Chondrocyte (in vitro differentiated cells): Measurements from ENCODE around the gene PCED1B. TPM values are rescaled to one million over a fixed set of nuclear protein-coding genes. Genes with fewer than 3 reads are reported as not detected.
"Not testable (repeated sequence)": the region's sequence is repeated elsewhere in the genome, so short reads cannot be mapped to it uniquely, and the experiment has no call there.

Experiments used
- DNase-seq: peaks from one replicate; pipeline ENCODE4 v3.0.0; 2021; ENCODE audit warnings: mixed read lengths, low spot score
- H3K27ac Mint-ChIP-seq: one replicate; pipeline ENCODE4 v1.8.0; 2021; ENCODE audit warnings: mild to moderate bottlenecking, moderate library complexity, mixed read lengths; ENCODE audit not compliant: unreplicated experiment
- H3K27me3 Mint-ChIP-seq: 2 replicates; pipeline ENCODE4 v1.8.0; 2021; ENCODE audit warnings: low read depth, mixed read lengths
- H3K36me3 Mint-ChIP-seq: 2 replicates; pipeline ENCODE4 v1.8.0; 2021; ENCODE audit warnings: low read depth, mixed read lengths
- H3K4me1 Mint-ChIP-seq: 2 replicates; pipeline ENCODE4 v1.8.0; 2021; ENCODE audit warnings: low read depth, mild to moderate bottlenecking, mixed read lengths
- H3K4me3 Mint-ChIP-seq: one replicate; pipeline ENCODE4 v1.8.0; 2021; ENCODE audit warnings: mild to moderate bottlenecking, moderate library complexity, mixed read lengths; ENCODE audit not compliant: unreplicated experiment
- H3K9me3 Mint-ChIP-seq: 2 replicates; pipeline ENCODE4 v1.8.0; 2021; ENCODE audit warnings: low read depth, mixed read lengths
- CTCF ChIP-seq: fragments of 200-600 bp; sonication (generic); IDR thresholded peaks from 2 replicates; pipeline ENCODE4 v1.5.0; 2021; ENCODE audit warnings: antibody characterized with exemption, mild to moderate bottlenecking, moderate library complexity
- total RNA-seq: library from RNA; stranded (reverse); gene quantifications from 3 replicates; pipeline ENCODE4 v1.2.1, GENCODE V29; 2021

Gene PCED1B
- total RNA-seq, 1 donor from 2014 or later = 2.3 TPM

- Mint-ChIP-seq H3K4me1 (no peaks in the 10 kb centered on the region), H3K36me3 (peaks cover 19% of the 10 kb centered on the region), H3K4me3 (no peak overlapping the region), H3K27ac (no peak overlapping the region), H3K27me3 (no peaks in the 10 kb centered on the region), H3K9me3 (peaks cover 34% of the 10 kb centered on the region)
- TF ChIP-seq CTCF = no peak
- no peak for DNase-seq
Measured at GRCh38 chr12:47054659-47055058, 24.8 kb upstream of the PCED1B start.

- not testable (repeated sequence) for H3K4me3 Mint-ChIP-seq, H3K4me1 Mint-ChIP-seq, H3K27me3 Mint-ChIP-seq, DNase-seq, H3K27ac Mint-ChIP-seq
- peaks cover 20% of the 10 kb centered on the region for H3K36me3 Mint-ChIP-seq
- H3K9me3 Mint-ChIP-seq = peaks cover 32% of the 10 kb centered on the region
Measured at GRCh38 chr12:47055856-47056255, 23.6 kb upstream of the PCED1B start.

GRCh38 chr12:47056944-47057343 lies 22.5 kb upstream of the PCED1B start:
- not testable (repeated sequence) for H3K27me3 Mint-ChIP-seq, H3K27ac Mint-ChIP-seq, H3K4me1 Mint-ChIP-seq, DNase-seq, H3K4me3 Mint-ChIP-seq
- peaks cover 26% of the 10 kb centered on the region for H3K9me3 Mint-ChIP-seq
- H3K36me3 Mint-ChIP-seq = peaks cover 14% of the 10 kb centered on the region

DNA sequence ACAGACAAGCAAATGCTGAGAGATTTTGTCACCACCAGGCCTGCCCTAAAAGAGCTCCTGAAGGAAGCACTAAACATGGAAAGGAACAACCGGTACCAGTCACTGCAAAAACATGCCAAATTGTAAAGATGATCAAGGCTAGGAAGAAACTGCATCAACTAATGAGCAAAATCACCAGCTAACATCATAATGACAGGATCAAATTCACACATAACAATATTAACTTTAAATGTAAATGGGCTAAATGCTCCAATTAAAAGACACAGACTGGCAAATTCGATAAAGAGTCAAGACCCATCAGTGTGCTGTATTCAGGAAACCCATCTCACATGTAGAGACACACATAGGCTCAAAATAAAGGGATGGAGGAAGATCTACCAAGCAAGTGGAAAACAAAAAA lies 20.8 kb upstream of the PCED1B start:
- not testable (repeated sequence) for H3K4me3 Mint-ChIP-seq, H3K27me3 Mint-ChIP-seq, DNase-seq, H3K27ac Mint-ChIP-seq, H3K4me1 Mint-ChIP-seq
- H3K9me3 Mint-ChIP-seq = peaks cover 21% of the 10 kb centered on the region
- H3K36me3 Mint-ChIP-seq = peaks cover 13% of the 10 kb centered on the region

DNA sequence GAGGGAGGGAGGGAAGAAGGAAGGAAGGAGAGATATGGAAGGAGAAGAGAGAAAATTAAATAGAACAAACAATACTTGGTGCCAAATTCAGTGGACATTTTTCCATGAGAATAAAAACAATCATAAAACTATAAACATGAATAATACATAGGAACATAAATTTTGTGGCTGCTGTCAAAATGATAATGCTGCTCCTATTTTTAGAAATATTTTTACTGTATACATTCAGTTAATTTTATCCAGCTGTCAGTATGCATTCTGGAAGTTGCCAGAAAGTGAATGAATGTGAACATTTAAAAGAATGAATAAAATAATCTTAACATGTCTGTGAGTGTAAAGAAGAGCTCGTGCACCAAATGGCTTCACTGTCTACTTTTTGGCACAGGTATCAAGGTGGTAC lies 13.9 kb upstream of the PCED1B start:
- DNase-seq = no peak
- Mint-ChIP-seq H3K4me1 (peaks cover 52% of the 10 kb centered on the region), H3K36me3 (peaks cover 2% of the 10 kb centered on the region), H3K27me3 (no peaks in the 10 kb centered on the region), H3K4me3 (no peak overlapping the region), H3K27ac (no peak overlapping the region), H3K9me3 (peaks cover 3% of the 10 kb centered on the region)
- no peak for TF ChIP-seq CTCF

- no peak overlapping the region for H3K4me3 Mint-ChIP-seq
- H3K4me1 Mint-ChIP-seq = peaks cover 61% of the 10 kb centered on the region
- no peaks in the 10 kb centered on the region for H3K27me3 Mint-ChIP-seq
- no peak for DNase-seq
- H3K36me3 Mint-ChIP-seq = no peaks in the 10 kb centered on the region
- no peaks in the 10 kb centered on the region for H3K9me3 Mint-ChIP-seq
- peak overlapping the region; percentile 3 for H3K27ac Mint-ChIP-seq
- no peak for TF ChIP-seq CTCF
Measured at GRCh38 chr12:47066278-47067025, 13.0 kb upstream of the PCED1B start.

- Mint-ChIP-seq H3K36me3 (no peaks in the 10 kb centered on the region), H3K4me1 (peaks cover 61% of the 10 kb centered on the region), H3K9me3 (no peaks in the 10 kb centered on the region), H3K27ac (no peak overlapping the region), H3K27me3 (no peaks in the 10 kb centered on the region), H3K4me3 (no peak overlapping the region)
- no peak for DNase-seq
- no peak for TF ChIP-seq CTCF
Measured at GRCh38 chr12:47067176-47067575, 12.2 kb upstream of the PCED1B start.
